Sciatic nerve (tissue), 2 donors: ENCODE measurements around the gene WDR36. TPM values are rescaled to one million over a fixed set of nuclear protein-coding genes. Genes with fewer than 3 reads are reported as not detected.

ENCODE experiments used
- ATAC-seq: fragments of 200-7000 bp; cut with Tn5 transposase; one replicate; pipeline ENCODE4 v1.9.1; 2020; ENCODE audit warnings: mild to moderate bottlenecking, moderate library complexity
- DNase-seq: peaks from one replicate; pipeline ENCODE4 v3.0.0-alpha.2; 2020; ENCODE audit warnings: low spot score
- intact Hi-C: fragments of 100-400 bp; cut with DNase I; formaldehyde crosslinking; loops from one replicate; pipeline ENCODE4 v1.14.2; 2022
- total RNA-seq: library from RNA; stranded (reverse); fragmentation: NEBNext Ultra II Directional; extraction: Animal tissue kit (Norgen Biotek cat#: 25700); gene quantifications from one replicate; pipeline ENCODE4 v1.2.1, GENCODE V29; 2021
- donor health status: DM: no; HTN: no; CAD: no.
- donor health status: DM: no; HTN: no; CAD: no.

WDR36 gene
- total RNA-seq, 1 donor from 2014 or later = 29.4 TPM

DNA sequence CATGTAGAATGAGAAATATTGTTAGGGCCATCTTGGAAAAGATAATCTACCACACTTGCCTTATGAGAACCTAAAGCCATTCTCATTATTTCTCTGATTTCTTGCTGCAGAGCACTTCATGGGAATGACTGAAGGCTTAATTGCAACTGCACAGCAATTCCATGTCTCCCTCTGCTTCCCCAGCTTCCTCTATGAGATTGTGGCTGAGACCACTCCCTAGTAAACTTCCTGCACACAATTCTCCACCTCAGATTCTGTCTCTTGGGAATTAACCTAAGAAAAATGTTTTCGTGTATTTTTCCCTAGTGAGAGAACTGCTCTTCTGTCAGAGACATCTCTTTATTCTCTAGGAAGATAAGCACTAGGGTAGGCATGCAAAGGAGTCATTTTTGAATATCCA lies 76.5 kb downstream of the WDR36 start:
- DNase-seq = no peak
- intact Hi-C loops = no loop called here
- ATAC-seq = no peak

DNA sequence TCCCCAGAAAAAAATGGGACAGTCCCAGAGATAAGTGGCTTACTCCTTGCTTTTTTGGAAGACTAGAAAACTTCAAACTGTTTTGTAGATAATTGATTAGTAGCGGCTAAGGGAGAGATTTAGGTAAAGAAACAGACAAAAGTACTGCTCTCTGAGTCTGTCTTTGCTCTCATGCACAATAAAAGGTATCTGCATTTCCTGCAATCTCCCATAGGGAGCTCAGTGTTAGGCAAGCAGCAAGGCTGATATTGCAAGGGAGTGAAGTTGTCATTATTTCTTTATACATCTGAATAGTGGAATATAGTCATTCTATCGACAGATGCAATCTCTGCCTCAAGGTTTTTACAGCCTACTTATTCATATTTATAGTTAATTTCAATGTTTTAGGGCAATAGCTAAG lies 77.1 kb downstream of the WDR36 start:
- intact Hi-C loops = no loop called here
- DNase-seq (no peak), ATAC-seq (no peak)

DNA sequence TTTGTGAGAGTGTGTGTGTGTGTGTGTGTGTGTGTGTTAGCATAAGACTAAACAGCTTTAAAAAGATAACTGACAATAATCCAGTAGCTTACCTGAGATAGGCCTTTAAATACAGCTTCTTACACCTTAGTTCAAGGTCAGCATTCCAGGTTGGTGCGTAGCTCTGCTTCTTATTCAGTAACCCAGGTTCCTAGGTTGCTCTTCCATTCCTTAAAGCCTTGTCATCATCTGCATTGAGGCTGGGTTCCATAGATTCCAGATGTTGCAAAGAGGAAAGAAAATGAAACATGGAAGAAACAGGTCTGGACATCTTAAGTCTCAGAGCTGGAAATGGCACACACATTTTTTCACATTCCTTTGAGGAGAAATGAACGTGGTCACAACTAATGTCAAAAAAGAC lies 78.1 kb downstream of the WDR36 start:
- no peak for ATAC-seq
- intact Hi-C loops = no loop called here
- no peak for DNase-seq

DNA sequence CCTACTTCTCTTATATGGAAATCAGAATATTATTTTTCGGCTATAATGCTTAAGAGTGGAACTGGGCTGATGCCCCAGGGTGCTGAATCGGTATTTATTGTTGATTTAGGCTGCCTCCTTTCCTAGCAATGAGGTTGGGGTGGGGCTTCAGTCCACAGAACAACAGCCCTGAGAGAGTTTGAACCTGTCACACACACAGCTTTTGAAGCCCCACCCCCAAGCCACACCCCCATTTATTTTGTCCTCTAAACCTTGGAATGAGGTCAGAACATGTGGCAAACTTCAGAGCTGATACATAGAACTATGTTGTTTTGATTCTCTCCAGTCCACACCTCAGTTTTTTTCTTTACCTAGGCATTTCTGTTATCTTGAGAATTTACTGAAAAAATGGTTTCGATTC lies 80.4 kb downstream of the WDR36 start:
- DNase-seq (no peak), ATAC-seq (no peak)
- intact Hi-C loops = no loop called here

DNA sequence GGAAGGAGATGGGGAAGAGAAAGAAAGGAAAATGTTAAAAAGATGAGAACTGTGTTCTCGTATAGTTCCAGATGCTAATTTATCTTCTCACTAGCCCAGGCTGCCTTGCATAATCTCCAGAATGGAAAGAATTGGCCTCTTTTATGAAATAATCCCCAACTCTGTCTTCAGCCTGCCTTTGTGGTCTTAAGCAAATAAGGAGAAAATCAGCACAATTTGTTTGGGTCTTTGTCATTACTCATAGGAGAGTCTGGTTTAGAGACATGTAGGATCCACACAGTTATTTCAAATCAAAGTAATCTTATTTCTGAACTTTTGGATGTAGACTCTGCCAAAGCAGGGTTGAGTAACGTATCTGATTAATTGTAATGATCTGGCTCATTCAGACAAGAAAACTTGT lies 81.3 kb downstream of the WDR36 start:
- no peak for ATAC-seq
- no peak for DNase-seq
- intact Hi-C loops = no loop called here

Other genes with a start within 250 kb of the WDR36 start
- gene TSLP, start 20.6 kb upstream of the WDR36 start, total RNA-seq = 0.22 TPM
- 2.2 TPM for gene CAMK4, start 132.0 kb downstream of the WDR36 start, total RNA-seq